HL-60/S4 treated with retinoic acid at 250 ng/mL for 4 days and 3 days (cell line): ENCODE data around the gene ZFAND3.

ENCODE experiments used
- in situ Hi-C: fragments of 300-500 bp; cut with MboI; formaldehyde crosslinking; loops from 2 replicates; pipeline ENCODE4 v1.7.0; 2022; ENCODE audit warnings: low sequenced_read_pairs

ZFAND3 gene

GRCh38 chr6:37826993-37827392 is 7.5 kb downstream of the ZFAND3 start:
- in situ Hi-C loops, result no loop called here

DNA sequence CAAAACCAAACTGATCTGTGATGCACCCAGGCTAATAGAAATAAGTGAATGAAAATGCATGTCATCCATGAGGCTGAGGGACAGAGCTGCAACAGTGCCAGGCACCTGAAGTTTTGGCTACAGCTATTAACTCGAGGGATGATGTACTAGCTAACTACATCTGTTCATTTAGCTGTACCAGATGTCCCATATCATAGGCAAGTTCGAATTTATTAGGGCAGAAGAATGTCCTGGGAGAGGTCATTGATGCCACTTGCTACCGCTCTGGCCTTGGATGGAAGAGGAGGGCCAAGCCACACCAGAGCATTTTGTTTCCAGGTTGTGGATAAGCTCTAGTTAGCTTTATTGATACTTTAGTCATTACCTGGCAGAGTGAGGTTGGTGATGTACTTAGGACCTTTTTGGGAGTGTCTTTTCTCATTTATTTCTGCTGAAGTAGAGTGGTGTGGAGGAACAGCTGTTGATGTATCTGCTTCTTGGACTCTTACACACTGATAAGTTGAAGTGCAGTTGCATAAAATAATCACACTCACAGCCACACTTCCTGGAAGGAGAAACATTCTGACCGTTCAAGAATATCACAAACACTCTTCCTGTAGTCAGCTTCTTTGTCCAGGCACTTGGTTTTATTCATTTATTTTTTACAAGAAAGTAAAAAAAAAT is 8.2 kb downstream of the ZFAND3 start:
- in situ Hi-C loops, result no loop called here

GRCh38 chr6:37830225-37830624 is 10.7 kb downstream of the ZFAND3 start:
- in situ Hi-C loops, result no loop called here

GRCh38 chr6:37831457-37831856 is 11.9 kb downstream of the ZFAND3 start:
- in situ Hi-C loops, result no loop called here

DNA sequence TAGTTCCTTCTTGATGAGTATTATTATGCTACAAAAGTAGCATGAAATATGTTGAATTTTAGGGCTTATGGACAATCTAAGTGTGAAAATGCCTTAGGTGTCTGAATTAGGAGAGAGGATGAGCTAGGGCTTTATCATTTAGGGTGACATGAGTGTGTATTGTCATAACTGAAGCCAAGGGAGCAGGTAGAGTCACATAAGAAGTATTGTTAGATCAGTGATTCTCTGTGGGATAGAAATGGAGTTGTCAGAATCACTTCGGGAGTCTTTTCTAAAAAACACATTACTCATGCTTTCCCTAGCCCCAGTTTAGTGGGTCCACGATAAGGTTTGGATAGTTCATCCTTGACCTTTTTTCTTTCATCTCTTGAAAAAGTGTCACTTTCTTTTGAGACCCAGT is 16.4 kb downstream of the ZFAND3 start:
- in situ Hi-C loops, result no loop called here

- in situ Hi-C loops, result no loop called here
These were observed 18.8 kb downstream of the ZFAND3 start for GRCh38 chr6:37838219-37838921.

GRCh38 chr6:37840143-37840939 is 20.8 kb downstream of the ZFAND3 start:
- in situ Hi-C loops, result no loop called here

DNA sequence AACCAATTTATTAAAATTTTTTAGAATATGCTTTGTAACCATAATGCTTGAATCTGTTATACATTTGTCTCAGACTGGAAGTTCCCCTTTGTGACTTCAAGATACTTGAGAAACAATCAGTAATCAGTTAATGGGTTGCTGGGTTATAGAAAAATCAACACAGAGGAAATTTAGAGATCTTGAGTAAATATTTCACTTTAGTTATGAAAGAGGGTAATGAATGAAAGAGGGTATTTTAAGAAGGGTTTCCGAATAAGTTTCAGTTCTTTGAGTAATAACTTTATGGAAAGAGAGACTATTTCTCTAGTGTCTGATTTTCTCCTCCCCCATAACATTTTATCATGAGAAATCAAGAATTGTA is 21.4 kb downstream of the ZFAND3 start:
- in situ Hi-C loops, result no loop called here

DNA sequence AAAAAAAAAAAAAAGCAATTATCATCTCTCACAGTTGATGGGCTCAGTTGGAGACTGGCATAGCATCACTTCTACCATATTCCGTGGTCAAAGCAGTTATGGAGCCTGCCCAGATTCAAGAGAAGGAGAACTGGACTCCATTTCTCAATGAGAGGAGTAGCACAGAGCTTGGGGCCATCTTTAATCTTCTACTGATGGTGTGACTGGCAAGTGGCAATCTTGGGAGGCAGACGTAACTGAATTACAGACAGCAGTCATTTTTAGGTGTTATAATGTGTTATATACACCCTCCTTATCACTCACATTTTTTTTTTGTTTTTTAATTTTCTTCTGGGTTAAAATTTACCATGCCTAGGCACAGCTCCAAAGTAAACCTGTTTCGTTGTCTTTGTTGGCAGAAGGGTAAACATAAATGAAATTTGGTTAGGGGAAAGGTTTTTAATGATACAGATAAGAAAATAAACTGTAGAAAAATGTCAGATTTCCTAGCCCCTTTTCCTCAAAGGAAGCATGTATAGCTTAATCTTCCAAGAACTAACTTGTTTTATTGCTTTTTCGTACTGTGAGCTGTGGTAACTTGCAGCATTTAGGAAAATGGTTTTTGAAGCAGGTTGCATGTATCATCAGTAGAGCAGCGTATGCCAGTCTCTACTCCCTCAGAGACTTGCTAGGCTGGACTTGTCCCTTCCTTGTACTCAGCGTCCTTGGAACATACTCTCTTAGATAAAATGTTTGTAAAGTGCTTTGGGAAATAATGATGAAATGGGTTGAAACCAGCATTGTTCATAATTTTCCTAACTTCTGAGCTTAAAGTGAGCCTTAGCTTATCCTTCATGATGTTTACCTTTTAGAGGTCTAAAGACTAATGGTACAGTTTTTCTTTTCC is 25.7 kb downstream of the ZFAND3 start:
- in situ Hi-C loops, result no loop called here

- in situ Hi-C loops, result no loop called here
These were observed 26.4 kb downstream of the ZFAND3 start for GRCh38 chr6:37845930-37846329.

DNA sequence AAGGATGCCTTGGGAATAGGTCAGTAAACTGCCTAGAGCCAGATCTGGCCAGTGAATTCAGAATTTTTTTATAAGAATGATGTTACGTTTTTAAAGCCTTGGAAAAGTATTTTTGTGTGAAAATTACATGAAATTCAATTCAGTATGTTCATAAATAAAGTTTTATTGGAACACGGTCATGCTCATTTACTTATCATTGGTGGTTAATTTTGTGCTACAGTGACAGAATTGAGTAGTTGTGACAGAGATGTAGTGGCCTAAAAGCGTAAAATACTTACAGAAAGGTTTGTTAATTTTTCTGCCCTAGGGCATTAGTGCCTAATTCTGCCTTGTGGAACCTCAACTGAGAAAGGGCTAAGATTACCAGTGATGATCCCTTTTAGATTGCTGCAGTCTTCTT is 28.2 kb downstream of the ZFAND3 start:
- in situ Hi-C loops, result no loop called here

- in situ Hi-C loops, result no loop called here
These were observed 28.8 kb downstream of the ZFAND3 start for GRCh38 chr6:37848371-37848770.

- in situ Hi-C loops, result no loop called here
These were observed 30.7 kb downstream of the ZFAND3 start for GRCh38 chr6:37850260-37850659.

GRCh38 chr6:37850728-37851285 is 31.3 kb downstream of the ZFAND3 start:
- in situ Hi-C loops, result no loop called here

DNA sequence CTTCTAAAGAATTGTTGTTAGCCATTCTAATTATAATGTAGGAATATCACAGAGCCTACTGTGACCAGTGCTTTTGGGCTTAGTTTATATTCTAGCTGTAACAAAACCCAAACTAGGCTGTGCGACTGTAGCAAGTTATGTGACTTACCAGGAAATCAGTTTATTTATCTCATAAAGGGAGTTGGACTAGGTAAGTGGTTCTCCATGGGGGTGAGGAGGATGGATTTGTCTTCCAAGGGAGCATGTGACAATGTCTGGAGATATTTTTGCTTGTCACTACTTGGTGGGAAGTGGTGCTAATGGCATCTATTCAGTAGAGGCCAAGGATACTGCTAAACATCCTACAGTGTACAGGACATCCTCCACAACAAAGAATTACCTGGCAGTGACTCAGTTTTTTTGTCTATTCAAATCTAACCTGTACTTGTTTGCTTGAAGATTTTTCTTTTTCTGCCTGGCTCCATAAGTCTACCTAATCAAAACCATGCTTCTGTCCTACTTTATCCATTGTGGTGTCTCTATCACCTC is 32.5 kb downstream of the ZFAND3 start:
- in situ Hi-C loops, result no loop called here

DNA sequence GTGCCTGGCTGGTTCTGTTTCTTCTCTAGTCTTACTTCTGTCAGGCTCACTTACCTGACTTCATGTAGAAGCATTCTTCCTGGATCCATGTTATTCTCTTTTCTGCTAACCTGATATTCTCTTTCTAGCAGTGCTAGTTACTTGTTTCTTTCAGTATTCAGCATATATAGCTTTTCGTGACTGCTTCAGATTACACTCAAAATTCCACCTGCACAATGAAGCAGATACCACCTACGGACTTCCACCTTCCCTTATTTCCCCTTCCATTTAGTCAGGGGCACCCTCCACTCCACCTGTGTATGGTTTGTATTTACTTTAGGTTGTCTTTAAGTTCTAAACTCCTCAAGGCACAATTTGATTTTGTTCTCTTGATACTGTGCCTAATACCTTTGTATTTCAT is 36.8 kb downstream of the ZFAND3 start:
- in situ Hi-C loops, result no loop called here

- in situ Hi-C loops, result no loop called here
These were observed 38.8 kb downstream of the ZFAND3 start for GRCh38 chr6:37858363-37858762.

- in situ Hi-C loops, result no loop called here
These were observed 40.8 kb downstream of the ZFAND3 start for GRCh38 chr6:37860226-37860839.

DNA sequence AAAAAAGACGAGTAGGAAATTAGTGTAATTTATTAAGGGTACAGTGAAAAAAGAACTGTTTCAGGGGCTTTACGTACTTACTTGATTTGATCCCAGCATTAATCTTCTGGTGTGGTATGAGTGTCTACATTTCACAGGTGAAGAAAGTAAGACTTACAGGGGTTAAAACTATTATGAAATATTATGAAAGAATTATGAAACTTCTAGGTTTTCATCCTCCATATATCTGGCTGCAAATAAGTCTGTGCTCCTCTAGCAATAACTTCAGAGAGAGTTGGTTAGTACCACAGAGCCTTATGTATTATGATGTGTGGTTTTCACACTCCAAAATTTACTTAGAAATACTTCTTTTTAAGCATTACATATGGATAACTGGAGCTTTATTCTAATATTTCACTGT is 41.9 kb downstream of the ZFAND3 start:
- in situ Hi-C loops, result no loop called here

GRCh38 chr6:37862430-37862829 is 42.9 kb downstream of the ZFAND3 start:
- in situ Hi-C loops, result no loop called here
